K562 (cell line): ENCODE measurements around the gene DYNC2H1. TPM values are rescaled to one million over a fixed set of nuclear protein-coding genes. Genes with fewer than 3 reads are reported as not detected.

ENCODE experiments used
- DIDO1 ChIP-seq: fragments of 450-650 bp; IDR thresholded peaks from 2 replicates; pipeline ENCODE4 v1.6.1; 2016; ENCODE audit warnings: low read depth, missing biosample characterization, missing genetic modification characterization
- FOXK1 ChIP-seq: sonication (generic); formaldehyde crosslinking; IDR thresholded peaks from 2 replicates; pipeline ENCODE4 v1.8.0; 2022; ENCODE audit warnings: missing genetic modification reagents, mild to moderate bottlenecking, borderline replicate concordance
- FOXP1 ChIP-seq: sonication (generic); formaldehyde crosslinking; IDR thresholded peaks from 2 replicates; pipeline ENCODE4 v1.8.0; 2022; ENCODE audit warnings: mild to moderate bottlenecking, missing genetic modification reagents
- KLF1 ChIP-seq: fragments of 450-650 bp; IDR thresholded peaks from 2 replicates; pipeline ENCODE4 v1.6.1; 2016; ENCODE audit warnings: missing genetic modification characterization, missing compliant biosample characterization
- KLF13 ChIP-seq: fragments of 450-650 bp; IDR thresholded peaks from 2 replicates; pipeline ENCODE4 v1.6.1; 2016; ENCODE audit warnings: missing genetic modification characterization, low read depth, mild to moderate bottlenecking, missing compliant biosample characterization, moderate library complexity, borderline replicate concordance
- NFYB ChIP-seq: IDR thresholded peaks from 2 replicates; pipeline ENCODE4 v1.6.1; 2011; ENCODE audit warnings: mild to moderate bottlenecking, moderate library complexity; ENCODE audit not compliant: insufficient read length; ENCODE audit errors: extremely low read depth
- RBFOX2 ChIP-seq: fragments of 200-400 bp; formaldehyde crosslinking; IDR thresholded peaks from 2 replicates; pipeline ENCODE4 v1.6.1; 2017; ENCODE audit warnings: low read depth, mild to moderate bottlenecking, low read length, moderate library complexity
- SMC3 ChIP-seq: conservative IDR thresholded peaks from 2 replicates; pipeline ENCODE4 v1.6.1; 2011; ENCODE audit warnings: low read depth, low read length, improper control_type of control experiment; ENCODE audit not compliant: insufficient read depth
- SP1 ChIP-seq: sonication (generic); formaldehyde crosslinking; IDR thresholded peaks from 2 replicates; pipeline ENCODE4 v1.8.1; 2022; ENCODE audit warnings: mild to moderate bottlenecking, missing genetic modification reagents
- SUPT5H ChIP-seq: fragments of 450-650 bp; IDR thresholded peaks from 2 replicates; pipeline ENCODE4 v1.6.1; 2016
- TCF7L2 ChIP-seq: fragments of 150-350 bp; IDR thresholded peaks from 2 replicates; pipeline ENCODE4 v1.6.1; 2016; ENCODE audit warnings: low read depth, mild to moderate bottlenecking, low read length, moderate library complexity
- polyA plus RNA-seq, 8 experiments: library from polyadenylated mRNA; depleted of rRNA in 4 of 8; stranded (reverse) in 5 of 8; unstranded in 3 of 8; fragments of >200 nt; fragmentation: Nextera tagmentation in 2 of 8; fragmentation: Illumina TruSeq in 1 of 8; extraction: Ambion mirVana in 2 of 8; extraction: Trizol in 1 of 8; gene quantifications; 2 replicates each; pipeline versions ENCODE4 v1.2.1 to v1.2.3, GENCODE V29; 2011 to 2014; ENCODE audit warnings: inconsistent platforms in 1 of 8, missing spikeins in 1 of 8
- total RNA-seq, 7 experiments: library from RNA; depleted of rRNA in 6 of 7; stranded (reverse); fragments of >200 nt in 6 of 7; fragmentation: Illumina TruSeq in 2 of 7; extraction: Trizol in 2 of 7; gene quantifications; 2 replicates each; pipeline versions ENCODE4 v1.2.1 to v1.2.3, GENCODE V29; 2011 to 2021; ENCODE audit warnings: low replicate concordance in 1 of 7
- TF ChIP-seq, protein P1 (sequence below), 2 experiments: fragments of 450-650 bp; formaldehyde crosslinking in 1 of 2; IDR thresholded peaks; 2 replicates each; pipeline versions ENCODE4 v1.4.0 to v1.6.1; 2014 to 2020; ENCODE audit warnings: mild to moderate bottlenecking in 2 of 2, borderline replicate concordance in 1 of 2, low read depth in 1 of 2
- TF ChIP-seq, protein P2 (sequence below): sonication (generic); formaldehyde crosslinking; IDR thresholded peaks from 2 replicates; pipeline ENCODE4 v1.8.0; 2023; ENCODE audit warnings: missing genetic modification reagents, mild to moderate bottlenecking, borderline replicate concordance

The DYNC2H1 gene
- total and polyA plus RNA-seq, 9 of the 15 experiments (the other 6 are each of a cell fraction or from before 2014, with no cell fraction given) = 0.08 to 0.64 (median 0.20) TPM

DNA sequence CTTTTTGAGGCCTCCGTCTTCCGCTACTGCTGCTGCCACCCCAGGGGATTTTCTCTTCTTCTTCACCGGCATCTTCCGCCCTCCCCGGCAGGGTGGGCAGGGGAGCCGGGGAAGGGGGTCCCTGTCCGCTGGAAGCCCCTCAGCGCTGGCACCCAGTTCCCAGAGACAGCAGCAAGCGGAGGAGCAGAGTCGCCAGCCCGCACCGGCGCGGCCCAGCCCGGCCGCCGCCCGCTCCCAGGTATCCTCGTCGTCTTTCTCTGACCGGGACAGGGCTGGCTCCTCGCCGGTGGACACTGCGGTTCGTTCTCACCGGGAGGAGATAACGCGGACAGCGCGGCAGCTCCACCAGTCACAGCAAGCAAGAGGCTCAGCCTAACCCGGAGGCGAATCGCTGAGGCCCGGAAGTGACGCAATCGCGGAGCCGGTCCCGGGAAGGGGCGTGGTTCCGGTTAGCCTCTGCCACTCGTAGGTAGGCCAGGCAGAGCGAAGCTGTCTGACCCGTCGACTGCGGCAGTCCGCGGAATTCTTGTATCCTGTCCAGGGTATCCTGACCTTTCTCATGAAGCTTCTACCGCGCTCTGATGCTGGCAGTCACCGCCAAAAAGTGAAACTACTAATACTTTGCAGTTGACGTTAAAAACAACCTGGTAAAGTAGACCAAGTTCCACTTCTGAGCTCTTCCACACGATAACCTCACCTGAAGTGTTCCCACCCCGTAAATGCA, 17.3 kb upstream of the DYNC2H1 start, which contains the start of gene DCUN1D5 (continued):
- TF ChIP-seq, protein P1, sequence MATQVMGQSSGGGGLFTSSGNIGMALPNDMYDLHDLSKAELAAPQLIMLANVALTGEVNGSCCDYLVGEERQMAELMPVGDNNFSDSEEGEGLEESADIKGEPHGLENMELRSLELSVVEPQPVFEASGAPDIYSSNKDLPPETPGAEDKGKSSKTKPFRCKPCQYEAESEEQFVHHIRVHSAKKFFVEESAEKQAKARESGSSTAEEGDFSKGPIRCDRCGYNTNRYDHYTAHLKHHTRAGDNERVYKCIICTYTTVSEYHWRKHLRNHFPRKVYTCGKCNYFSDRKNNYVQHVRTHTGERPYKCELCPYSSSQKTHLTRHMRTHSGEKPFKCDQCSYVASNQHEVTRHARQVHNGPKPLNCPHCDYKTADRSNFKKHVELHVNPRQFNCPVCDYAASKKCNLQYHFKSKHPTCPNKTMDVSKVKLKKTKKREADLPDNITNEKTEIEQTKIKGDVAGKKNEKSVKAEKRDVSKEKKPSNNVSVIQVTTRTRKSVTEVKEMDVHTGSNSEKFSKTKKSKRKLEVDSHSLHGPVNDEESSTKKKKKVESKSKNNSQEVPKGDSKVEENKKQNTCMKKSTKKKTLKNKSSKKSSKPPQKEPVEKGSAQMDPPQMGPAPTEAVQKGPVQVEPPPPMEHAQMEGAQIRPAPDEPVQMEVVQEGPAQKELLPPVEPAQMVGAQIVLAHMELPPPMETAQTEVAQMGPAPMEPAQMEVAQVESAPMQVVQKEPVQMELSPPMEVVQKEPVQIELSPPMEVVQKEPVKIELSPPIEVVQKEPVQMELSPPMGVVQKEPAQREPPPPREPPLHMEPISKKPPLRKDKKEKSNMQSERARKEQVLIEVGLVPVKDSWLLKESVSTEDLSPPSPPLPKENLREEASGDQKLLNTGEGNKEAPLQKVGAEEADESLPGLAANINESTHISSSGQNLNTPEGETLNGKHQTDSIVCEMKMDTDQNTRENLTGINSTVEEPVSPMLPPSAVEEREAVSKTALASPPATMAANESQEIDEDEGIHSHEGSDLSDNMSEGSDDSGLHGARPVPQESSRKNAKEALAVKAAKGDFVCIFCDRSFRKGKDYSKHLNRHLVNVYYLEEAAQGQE (IDR thresholded peaks at IDR 0.05; ENCODE audit: borderline replicate concordance) = peak; percentile 12; the same call in 1 of the 2 replicates
- TF ChIP-seq, protein P1 (CRISPR knock-in tag; IDR thresholded peaks at IDR 0.05; ENCODE audit: low read depth) = no peak; the same call in 1 of the 2 replicates
- TF ChIP-seq TCF7L2 (no peak), FOXP1 (CRISPR knock-in tag) (0 out of 2 replicates have a peak, but pooled peaks have one; percentile 54), NFYB (peak; percentile 55), SUPT5H (peak; percentile 94), SMC3 (no peak), DIDO1 (tag) (0 out of 2 replicates have a peak, but pooled peaks have one; percentile 58), KLF1 (tag) (peak; percentile 45; the same call in 1 of the 2 replicates), FOXK1 (CRISPR knock-in tag) (no peak; the same call in 1 of the 2 replicates), KLF13 (0 out of 2 replicates have a peak, but pooled peaks have one; percentile 44), RBFOX2 (peak; percentile 99), SP1 (CRISPR knock-in tag) (peak; percentile 89)
- TF ChIP-seq, protein P2, sequence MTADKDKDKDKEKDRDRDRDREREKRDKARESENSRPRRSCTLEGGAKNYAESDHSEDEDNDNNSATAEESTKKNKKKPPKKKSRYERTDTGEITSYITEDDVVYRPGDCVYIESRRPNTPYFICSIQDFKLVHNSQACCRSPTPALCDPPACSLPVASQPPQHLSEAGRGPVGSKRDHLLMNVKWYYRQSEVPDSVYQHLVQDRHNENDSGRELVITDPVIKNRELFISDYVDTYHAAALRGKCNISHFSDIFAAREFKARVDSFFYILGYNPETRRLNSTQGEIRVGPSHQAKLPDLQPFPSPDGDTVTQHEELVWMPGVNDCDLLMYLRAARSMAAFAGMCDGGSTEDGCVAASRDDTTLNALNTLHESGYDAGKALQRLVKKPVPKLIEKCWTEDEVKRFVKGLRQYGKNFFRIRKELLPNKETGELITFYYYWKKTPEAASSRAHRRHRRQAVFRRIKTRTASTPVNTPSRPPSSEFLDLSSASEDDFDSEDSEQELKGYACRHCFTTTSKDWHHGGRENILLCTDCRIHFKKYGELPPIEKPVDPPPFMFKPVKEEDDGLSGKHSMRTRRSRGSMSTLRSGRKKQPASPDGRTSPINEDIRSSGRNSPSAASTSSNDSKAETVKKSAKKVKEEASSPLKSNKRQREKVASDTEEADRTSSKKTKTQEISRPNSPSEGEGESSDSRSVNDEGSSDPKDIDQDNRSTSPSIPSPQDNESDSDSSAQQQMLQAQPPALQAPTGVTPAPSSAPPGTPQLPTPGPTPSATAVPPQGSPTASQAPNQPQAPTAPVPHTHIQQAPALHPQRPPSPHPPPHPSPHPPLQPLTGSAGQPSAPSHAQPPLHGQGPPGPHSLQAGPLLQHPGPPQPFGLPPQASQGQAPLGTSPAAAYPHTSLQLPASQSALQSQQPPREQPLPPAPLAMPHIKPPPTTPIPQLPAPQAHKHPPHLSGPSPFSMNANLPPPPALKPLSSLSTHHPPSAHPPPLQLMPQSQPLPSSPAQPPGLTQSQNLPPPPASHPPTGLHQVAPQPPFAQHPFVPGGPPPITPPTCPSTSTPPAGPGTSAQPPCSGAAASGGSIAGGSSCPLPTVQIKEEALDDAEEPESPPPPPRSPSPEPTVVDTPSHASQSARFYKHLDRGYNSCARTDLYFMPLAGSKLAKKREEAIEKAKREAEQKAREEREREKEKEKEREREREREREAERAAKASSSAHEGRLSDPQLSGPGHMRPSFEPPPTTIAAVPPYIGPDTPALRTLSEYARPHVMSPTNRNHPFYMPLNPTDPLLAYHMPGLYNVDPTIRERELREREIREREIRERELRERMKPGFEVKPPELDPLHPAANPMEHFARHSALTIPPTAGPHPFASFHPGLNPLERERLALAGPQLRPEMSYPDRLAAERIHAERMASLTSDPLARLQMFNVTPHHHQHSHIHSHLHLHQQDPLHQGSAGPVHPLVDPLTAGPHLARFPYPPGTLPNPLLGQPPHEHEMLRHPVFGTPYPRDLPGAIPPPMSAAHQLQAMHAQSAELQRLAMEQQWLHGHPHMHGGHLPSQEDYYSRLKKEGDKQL (CRISPR knock-in tag) = no peak
